Kasumi-1 (cell line): Measurements from ENCODE around the gene TMEM239.
A peak's percentile ranks its signal among the peaks of the same experiment; 100 is the strongest.

ENCODE experiments used
- DNase-seq, 2 experiments: peaks; one replicate each; lab custom pipeline; 2025; lab: John Stamatoyannopoulos, UW

Gene TMEM239

DNA sequence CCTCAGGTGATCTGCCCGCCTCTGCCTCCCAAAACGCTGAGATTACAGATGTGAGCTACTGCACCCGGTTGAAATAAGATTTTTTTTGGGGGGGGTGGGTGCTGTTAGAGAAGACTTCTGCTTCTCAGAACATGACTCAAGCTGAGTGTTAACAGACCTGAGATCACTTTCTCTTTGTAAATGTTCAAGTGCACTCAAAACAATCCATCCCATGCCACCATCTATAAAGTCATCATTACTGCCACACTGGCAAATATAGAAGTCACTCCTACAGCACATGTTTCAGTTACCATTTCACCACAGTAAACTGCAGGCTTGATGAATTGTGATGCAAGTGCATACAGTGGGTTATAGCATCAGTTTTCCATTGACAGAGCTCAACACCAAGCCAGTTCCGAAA is 33.4 kb downstream of the TMEM239 start:
- DNase-seq = no peak

DNA sequence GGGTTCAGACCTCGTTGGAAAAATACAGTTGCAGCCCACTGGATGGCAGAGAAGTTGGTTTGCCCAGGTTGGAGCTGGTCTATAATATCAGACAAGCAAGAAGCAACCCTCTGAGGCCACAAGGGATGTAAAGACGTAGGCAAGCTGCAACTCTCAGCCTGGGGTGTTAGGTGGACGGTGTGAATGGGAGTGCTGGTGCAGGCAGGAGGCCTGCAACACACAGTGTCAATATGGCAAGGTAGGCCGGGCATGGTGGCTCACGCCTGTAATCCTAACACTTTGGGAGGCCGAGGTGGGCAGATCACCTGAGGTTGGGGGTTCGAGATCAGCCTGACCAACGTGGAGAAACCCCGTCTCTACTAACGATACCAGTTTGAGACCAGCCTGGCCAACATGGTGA is 34.9 kb downstream of the TMEM239 start:
- no peak for DNase-seq

DNA sequence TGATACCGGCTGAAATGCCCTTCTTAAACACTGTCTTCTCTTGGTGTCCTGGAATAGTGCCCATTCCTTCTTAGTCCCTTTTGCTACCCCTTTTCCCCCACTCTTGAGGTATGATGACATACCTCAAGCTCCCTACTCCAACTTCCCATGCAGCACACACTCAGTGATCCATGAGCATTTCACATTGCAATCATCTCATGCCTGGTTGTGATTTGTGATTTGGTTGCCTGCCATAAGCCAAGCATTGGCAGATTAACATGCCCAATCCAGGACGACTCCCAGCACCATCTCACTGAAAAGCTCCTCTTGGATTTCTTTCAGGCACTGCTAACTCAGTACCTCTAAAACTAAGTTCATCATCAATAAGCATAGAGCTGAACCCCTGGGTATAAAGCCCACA is 42.4 kb downstream of the TMEM239 start:
- DNase-seq = no peak

DNA sequence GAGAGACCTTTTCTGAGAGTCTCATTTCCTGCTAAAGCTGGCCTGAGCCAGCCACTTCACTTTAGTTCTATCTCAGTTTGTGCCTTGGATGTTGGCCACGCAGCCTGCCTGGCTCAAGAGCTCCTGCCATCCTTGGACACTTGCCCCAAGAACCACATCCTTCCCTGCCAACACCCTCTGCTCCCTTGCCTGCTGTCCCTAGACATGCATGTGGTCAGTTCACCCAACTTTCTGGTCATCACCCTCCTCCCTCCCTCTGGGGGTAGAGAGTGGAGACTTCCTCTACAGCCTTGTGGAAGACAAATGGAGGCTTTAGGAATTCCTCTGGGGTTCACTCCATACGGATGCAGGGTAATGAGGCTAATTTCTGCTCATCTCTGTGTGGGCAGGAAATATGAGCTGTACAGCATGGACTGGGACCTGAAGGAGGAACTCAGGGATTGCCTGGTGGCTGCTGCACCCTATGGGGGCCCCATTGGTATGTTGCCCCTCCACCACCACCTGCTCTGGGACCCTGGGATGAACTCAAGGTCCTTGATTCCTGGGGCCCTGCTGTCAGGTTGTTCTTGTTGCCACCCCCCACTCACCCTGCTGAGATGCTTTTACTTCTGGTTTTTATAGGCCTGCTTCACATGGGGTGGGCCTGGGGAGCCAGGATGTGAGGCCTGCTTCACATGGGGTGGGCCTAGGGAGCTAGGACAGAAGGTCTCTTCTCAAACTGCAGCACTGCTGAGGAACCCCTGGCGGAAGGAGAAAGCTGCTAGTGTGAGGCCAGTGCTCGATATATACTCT is 43.4 kb downstream of the TMEM239 start:
- DNase-seq = no peak

DNA sequence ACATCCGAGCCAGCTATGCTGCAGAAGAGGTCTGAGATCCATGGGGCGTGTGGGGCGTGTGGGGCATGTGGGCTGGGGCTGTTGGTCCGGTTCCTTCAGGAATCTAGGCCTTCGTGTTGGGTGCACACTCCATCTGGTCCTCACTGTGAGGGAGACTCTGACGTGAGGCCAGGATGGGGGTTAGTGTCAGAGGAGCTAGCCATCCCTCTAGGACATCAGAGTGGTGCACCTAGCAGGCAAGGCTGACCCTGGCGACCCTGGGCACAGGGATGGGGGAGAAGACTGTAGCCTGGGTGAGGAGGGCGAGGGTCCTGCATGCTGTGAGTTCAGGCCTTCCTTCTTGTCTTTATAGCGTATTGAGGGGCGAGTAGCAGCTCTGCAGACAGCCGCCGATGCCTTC is 48.5 kb downstream of the TMEM239 start:
- DNase-seq = no peak

DNA sequence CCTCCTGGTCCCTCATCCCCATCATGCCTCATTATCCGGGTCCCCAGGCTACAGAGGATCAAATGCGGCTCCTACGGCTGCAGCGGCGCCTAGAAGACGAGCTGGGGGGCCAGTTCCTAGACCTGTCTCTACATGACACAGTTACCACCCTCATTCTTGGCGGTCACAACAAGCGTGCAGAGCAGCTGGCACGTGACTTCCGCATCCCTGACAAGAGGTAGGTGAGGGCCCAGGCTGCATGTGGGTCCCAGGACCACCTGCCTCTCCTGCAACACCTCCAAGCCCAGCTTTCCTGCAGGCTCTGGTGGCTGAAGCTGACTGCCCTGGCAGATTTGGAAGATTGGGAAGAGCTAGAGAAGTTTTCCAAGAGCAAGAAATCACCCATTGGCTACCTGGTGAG is 48.9 kb downstream of the TMEM239 start:
- no peak for DNase-seq

DNA sequence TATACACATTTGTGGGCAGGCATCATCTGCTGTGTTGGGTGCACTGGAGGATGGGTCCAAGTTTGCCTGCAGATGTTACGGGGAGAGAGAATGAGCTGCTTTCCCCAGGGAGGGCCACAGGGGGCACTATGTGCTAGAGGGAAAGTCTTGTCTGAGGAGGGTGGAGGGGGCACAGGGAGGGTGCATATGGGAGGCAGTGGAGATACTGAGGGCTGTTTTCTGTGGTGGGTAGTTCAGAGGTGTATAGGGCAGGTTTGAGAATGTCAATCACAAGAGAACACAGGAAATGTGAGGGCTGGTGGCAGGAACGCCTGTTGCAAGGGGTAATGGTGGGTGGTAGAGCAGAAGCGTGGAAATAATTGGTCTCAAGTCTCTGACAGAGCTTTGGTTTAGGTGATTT is 49.5 kb downstream of the TMEM239 start:
- DNase-seq = peak; percentile 25 to 33

DNA sequence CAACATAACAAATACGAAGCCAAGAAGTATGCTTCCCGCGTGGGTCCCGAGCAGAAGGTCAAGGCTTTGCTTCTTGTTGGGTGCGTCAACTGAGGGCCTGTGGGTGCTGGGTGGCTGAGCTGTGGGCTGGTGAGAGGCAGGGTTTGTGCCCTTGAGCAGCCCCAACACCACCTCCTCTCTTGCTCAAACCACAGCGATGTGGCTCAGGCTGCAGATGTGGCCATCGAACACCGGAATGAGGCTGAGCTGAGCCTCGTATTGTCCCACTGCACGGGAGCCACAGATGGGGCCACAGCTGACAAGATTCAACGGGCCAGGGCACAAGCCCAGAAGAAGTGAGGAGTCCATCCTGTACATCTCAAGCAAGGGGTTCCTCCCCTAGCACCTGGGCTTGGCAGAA is 50.1 kb downstream of the TMEM239 start:
- no peak for DNase-seq

DNA sequence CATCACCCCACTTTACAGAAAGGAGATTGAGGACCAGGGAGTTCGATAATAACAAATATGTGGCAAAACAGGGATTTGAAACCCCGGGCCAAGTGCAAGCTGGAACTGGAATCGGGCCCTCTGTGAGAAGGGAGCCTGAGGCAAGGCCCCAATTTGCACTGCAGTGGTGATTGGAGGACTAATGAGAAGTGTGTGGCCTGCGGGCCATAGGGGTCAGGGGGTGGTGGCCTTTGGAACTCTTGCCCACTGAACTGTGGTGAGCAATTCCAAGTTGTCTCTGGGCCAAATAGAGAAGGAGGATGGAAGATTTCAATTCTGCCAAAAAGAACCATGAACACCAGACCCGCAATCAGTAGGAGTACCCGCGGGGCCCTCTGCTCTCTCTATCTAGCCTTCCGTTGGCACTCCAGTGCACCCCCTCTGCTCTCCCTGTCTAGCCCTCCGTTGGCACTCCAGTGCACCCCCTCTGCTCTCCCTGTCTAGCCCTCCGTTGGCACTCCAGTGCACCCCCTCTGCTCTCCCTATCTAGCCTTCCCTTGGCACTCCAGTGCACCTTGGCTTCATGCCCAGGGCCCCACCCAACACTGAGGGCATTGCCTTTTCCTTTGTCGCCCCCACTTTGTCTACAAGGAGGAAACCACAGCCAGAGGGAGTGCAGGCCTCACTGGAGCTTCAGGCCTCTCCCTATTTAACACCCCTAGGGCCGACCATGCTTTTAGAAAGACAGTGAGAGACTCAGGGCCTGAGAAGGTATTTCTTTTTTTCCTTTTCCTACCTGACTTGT is 51.1 kb downstream of the TMEM239 start:
- peak; percentile 69 to 81 for DNase-seq
